Measurements from ENCODE around the gene MTLN. TPM values are rescaled to one million over a fixed set of nuclear protein-coding genes. Genes with fewer than 3 reads are reported as not detected.

MTLN gene
- total and polyA plus RNA-seq, 2 of the 13 experiments (the other 11 are each of a cell fraction or from before 2014, with no cell fraction given): 37.1 to 50.4 TPM

DNA sequence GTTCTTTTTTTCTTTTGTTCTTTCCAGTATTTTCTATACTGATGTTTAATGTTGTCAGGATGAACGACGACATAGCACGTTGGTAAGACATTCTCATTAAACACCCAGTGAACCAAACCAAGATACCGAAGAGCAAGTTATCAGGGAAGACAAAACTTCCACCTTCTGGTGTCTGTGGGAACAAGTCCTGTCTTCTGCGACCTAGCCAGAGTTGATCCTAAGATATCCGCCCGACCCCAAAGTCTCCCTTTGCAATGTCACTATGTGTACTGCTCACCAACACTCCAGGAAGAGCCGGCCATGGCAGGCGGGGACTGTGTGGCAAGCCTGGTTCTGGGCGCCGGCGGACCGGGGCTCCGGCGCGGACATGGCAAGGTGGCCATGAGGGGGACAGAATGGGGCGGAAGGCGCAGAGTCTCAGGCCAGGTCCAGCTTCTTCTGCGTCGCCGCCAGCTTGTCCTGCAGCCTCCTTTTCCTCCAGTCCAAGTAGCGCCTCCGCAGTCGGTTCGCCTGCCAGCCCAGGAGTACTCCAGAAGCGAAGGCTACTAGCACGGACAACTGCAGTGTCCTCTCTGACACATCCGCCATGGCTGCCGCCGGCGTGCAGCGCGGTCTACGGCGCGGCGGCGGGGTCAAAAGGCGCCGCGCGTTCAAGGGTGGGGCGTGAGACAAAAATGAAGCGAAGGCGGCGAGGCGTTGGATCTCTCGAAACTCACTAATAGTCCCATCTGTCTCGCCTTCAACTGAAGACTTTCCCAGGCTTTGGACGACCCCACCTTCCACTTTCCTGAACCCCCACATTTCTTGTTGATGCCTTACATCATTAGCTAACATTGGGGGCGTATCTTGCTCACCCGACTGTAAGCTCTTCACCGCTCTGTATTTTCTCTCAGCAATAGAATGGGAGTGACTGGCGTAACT lies at the start of gene MTLN (continued):
- TF ChIP-seq ZNF766 (CRISPR knock-in tag; IDR thresholded peaks at IDR 0.05; ENCODE audit: borderline replicate concordance) (no peak), ZNF567 (CRISPR knock-in tag; IDR thresholded peaks at IDR 0.05; ENCODE audit: borderline replicate concordance) (no peak), ETV5 (CRISPR knock-in tag; IDR thresholded peaks at IDR 0.05; ENCODE audit: borderline replicate concordance) (peak; percentile 48; the same call in 1 of the 2 replicates), MEIS1 (CRISPR knock-in tag; IDR thresholded peaks at IDR 0.05; ENCODE audit: borderline replicate concordance) (peak; percentile 49; the same call in 1 of the 2 replicates), ZNF331 (CRISPR knock-in tag; IDR thresholded peaks at IDR 0.05) (peak; percentile 88), FOXK2 (IDR thresholded peaks at IDR 0.05) (no peak), RXRB (CRISPR knock-in tag; IDR thresholded peaks at IDR 0.05; ENCODE audit: borderline replicate concordance) (peak; percentile 59), KMT2B (CRISPR knock-in tag; IDR thresholded peaks at IDR 0.05) (peak; percentile 94), ZNF660 (CRISPR knock-in tag; IDR thresholded peaks at IDR 0.05; ENCODE audit: borderline replicate concordance, low read depth) (no peak), MLXIP (CRISPR knock-in tag; IDR thresholded peaks at IDR 0.05; ENCODE audit: borderline replicate concordance) (no peak), ZSCAN5A (CRISPR knock-in tag; IDR thresholded peaks at IDR 0.05; ENCODE audit: borderline replicate concordance) (peak; percentile 34; the same call in 1 of the 2 replicates), ATF7 (IDR thresholded peaks at IDR 0.05) (no peak), ATF7 (CRISPR knock-in tag; IDR thresholded peaks at IDR 0.05) (no peak), BRCA1 (CRISPR knock-in tag; IDR thresholded peaks at IDR 0.05) (no peak), TCF12 (IDR thresholded peaks at IDR 0.05) (no peak), TCF12 (CRISPR knock-in tag; IDR thresholded peaks at IDR 0.05) (0 out of 2 replicates have a peak, but pooled peaks have one; percentile 55), STAT6 (CRISPR knock-in tag; IDR thresholded peaks at IDR 0.05; ENCODE audit: borderline replicate concordance) (no peak), DNMT1 (CRISPR knock-in tag; IDR thresholded peaks at IDR 0.05) (no peak), FOXJ3 (CRISPR knock-in tag; IDR thresholded peaks at IDR 0.05; ENCODE audit: borderline replicate concordance) (no peak)
- TF ChIP-seq, protein P1, sequence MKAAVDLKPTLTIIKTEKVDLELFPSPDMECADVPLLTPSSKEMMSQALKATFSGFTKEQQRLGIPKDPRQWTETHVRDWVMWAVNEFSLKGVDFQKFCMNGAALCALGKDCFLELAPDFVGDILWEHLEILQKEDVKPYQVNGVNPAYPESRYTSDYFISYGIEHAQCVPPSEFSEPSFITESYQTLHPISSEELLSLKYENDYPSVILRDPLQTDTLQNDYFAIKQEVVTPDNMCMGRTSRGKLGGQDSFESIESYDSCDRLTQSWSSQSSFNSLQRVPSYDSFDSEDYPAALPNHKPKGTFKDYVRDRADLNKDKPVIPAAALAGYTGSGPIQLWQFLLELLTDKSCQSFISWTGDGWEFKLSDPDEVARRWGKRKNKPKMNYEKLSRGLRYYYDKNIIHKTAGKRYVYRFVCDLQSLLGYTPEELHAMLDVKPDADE (CRISPR knock-in tag; IDR thresholded peaks at IDR 0.05): no peak

Data from HepG2 (cell line).